ENCODE results near the gene GET4.

GRCh38 chr7:891805-892204, 15.5 kb downstream of the GET4 start:
- TF ChIP-seq CTCF (IDR thresholded peaks at IDR 0.05; ENCODE audit: poor library complexity): no peak
- no peak for TF ChIP-seq EZH2 (IDR thresholded peaks at IDR 0.05; ENCODE audit: borderline replicate concordance)
- no peak for TF ChIP-seq EZH2phosphoT487 (IDR thresholded peaks at IDR 0.05; ENCODE audit: low read depth, severe bottlenecking, unreplicated experiment)

All from hepatocyte (in vitro differentiated cells).